SK-N-MC (cell line): ENCODE results near the gene HMOX1.

Source experiments
- EZH2 ChIP-seq: fragments of 200-600 bp; sonication (generic); IDR thresholded peaks from one replicate; pipeline ENCODE4 v1.6.1; 2017; ENCODE audit warnings: antibody characterized with exemption
- FOXP2 ChIP-seq: optimal IDR thresholded peaks from 2 replicates; pipeline ENCODE3; 2011; ENCODE audit warnings: mild to moderate bottlenecking, moderate library complexity; ENCODE audit not compliant: insufficient read depth; ENCODE audit errors: extremely low read length, control extremely low read depth
- POLR2AphosphoS5 ChIP-seq: IDR thresholded peaks from 2 replicates; pipeline ENCODE4 v1.6.1; 2012; ENCODE audit warnings: mild to moderate bottlenecking, low read depth, low read length, borderline replicate concordance

- no peak for TF ChIP-seq EZH2
- TF ChIP-seq POLR2AphosphoS5, result no peak
- TF ChIP-seq FOXP2, result no peak
These were observed 29.1 kb downstream of the HMOX1 start for GRCh38 chr22:35409783-35410662.
